GM18517 (cell line): ENCODE results near the gene CXXC1.
"Not testable (repeated sequence)": the region's sequence is repeated elsewhere in the genome, so short reads cannot be mapped to it uniquely, and the experiment has no call there.

Experiments used
- ATAC-seq: cut with Tn5 transposase; IDR thresholded peaks from one replicate; pipeline ENCODE4 v1.9.1; 2021; ENCODE audit warnings: mild to moderate bottlenecking, moderate library complexity; ENCODE audit not compliant: unreplicated experiment

CXXC1 gene

GRCh38 chr18:50298443-50299284, 11.2 kb upstream of the CXXC1 start:
- no peak for ATAC-seq

GRCh38 chr18:50297621-50298442, 10.3 kb upstream of the CXXC1 start:
- ATAC-seq: peak; percentile 100

GRCh38 chr18:50293039-50293438, 5.5 kb upstream of the CXXC1 start:
- no peak for ATAC-seq

- ATAC-seq: no peak
These were observed 1.6 kb upstream of the CXXC1 start for GRCh38 chr18:50289108-50289443.

- not testable (repeated sequence) for ATAC-seq
These were observed 1.0 kb upstream of the CXXC1 start for GRCh38 chr18:50288348-50289107.

- ATAC-seq: no peak
These were observed 458 bp downstream of the CXXC1 start for GRCh38 chr18:50287028-50287440.

GRCh38 chr18:50286391-50287027, 983 bp downstream of the CXXC1 start:
- ATAC-seq: no peak

- no peak for ATAC-seq
These were observed 1.7 kb downstream of the CXXC1 start for GRCh38 chr18:50285631-50286321.

GRCh38 chr18:50285071-50285470, 2.4 kb downstream of the CXXC1 start:
- no peak for ATAC-seq

GRCh38 chr18:50284255-50284885, 3.1 kb downstream of the CXXC1 start:
- no peak for ATAC-seq

GRCh38 chr18:50283469-50284209, 3.9 kb downstream of the CXXC1 start:
- no peak for ATAC-seq

GRCh38 chr18:50282521-50283335, 4.8 kb downstream of the CXXC1 start:
- no peak for ATAC-seq

- ATAC-seq: no peak
These were observed 5.4 kb downstream of the CXXC1 start for GRCh38 chr18:50281972-50282520.

GRCh38 chr18:50281295-50281971, 6.1 kb downstream of the CXXC1 start, which contains the start of gene MBD1:
TSS of gene MBD1 (minus strand) at chr18:50281523. CDS start at chr18:50279992, 1,531 bp downstream.
- ATAC-seq: peak; percentile 85

GRCh38 chr18:50280707-50281294, 6.7 kb downstream of the CXXC1 start:
- no peak for ATAC-seq

GRCh38 chr18:50279752-50280151, 7.7 kb downstream of the CXXC1 start:
- no peak for ATAC-seq

GRCh38 chr18:50277942-50278341, 9.6 kb downstream of the CXXC1 start:
- ATAC-seq: no peak
